SIG-M5 (cell line): ENCODE data around the gene HNRNPA1.
A peak's percentile ranks its signal among the peaks of the same experiment; 100 is the strongest.
"Not testable (repeated sequence)": the region's sequence is repeated elsewhere in the genome, so short reads cannot be mapped to it uniquely, and the experiment has no call there.

Experiments
- DNase-seq: peaks from one replicate; lab custom pipeline; 2025; lab: John Stamatoyannopoulos, UW

HNRNPA1 gene

GRCh38 chr12:54276368-54276767 lies 4.2 kb upstream of the HNRNPA1 start:
- DNase-seq = no peak

- no peak for DNase-seq
These were observed 2.7 kb upstream of the HNRNPA1 start for GRCh38 chr12:54277823-54278276.

- DNase-seq = no peak
These were observed 1.3 kb upstream of the HNRNPA1 start for GRCh38 chr12:54279227-54279631.

- DNase-seq = peak; percentile 96
These were observed 676 bp upstream of the HNRNPA1 start, which contains the start of gene CBX5 for GRCh38 chr12:54279632-54280467. Gene CBX5, minus strand, starts transcription at chr12:54280122. Its CDS starts 22,472 bp downstream, at chr12:54257650.

GRCh38 chr12:54281261-54281638 lies 724 bp downstream of the HNRNPA1 start:
- DNase-seq = not testable (repeated sequence)

GRCh38 chr12:54281694-54282093 lies 1.2 kb downstream of the HNRNPA1 start:
- DNase-seq = not testable (repeated sequence)

GRCh38 chr12:54282949-54283593 lies 2.5 kb downstream of the HNRNPA1 start:
- DNase-seq = no peak

GRCh38 chr12:54284070-54284780 lies 3.7 kb downstream of the HNRNPA1 start:
- not testable (repeated sequence) for DNase-seq

- no peak for DNase-seq
These were observed 4.9 kb downstream of the HNRNPA1 start for GRCh38 chr12:54285150-54286041.

- DNase-seq = no peak
These were observed 5.8 kb downstream of the HNRNPA1 start for GRCh38 chr12:54286042-54287030.

GRCh38 chr12:54287261-54288157 lies 7.0 kb downstream of the HNRNPA1 start:
- DNase-seq = no peak

GRCh38 chr12:54292083-54292930 lies 11.8 kb downstream of the HNRNPA1 start:
- no peak for DNase-seq

- no peak for DNase-seq
These were observed 12.4 kb downstream of the HNRNPA1 start for GRCh38 chr12:54292931-54293241.

GRCh38 chr12:54294152-54294952 lies 13.8 kb downstream of the HNRNPA1 start:
- DNase-seq = no peak

- DNase-seq = no peak
These were observed 14.5 kb downstream of the HNRNPA1 start for GRCh38 chr12:54294953-54295566.

- no peak for DNase-seq
These were observed 16.0 kb downstream of the HNRNPA1 start for GRCh38 chr12:54296393-54297099.

- no peak for DNase-seq
These were observed 18.4 kb downstream of the HNRNPA1 start for GRCh38 chr12:54298904-54299303.
